Right lobe of liver (tissue), 6 donors: ENCODE data around the gene LCNL1. TPM values are rescaled to one million over a fixed set of nuclear protein-coding genes. Genes with fewer than 3 reads are reported as not detected.

Experiments
- ATAC-seq, 4 donors: fragments of 200-7000 bp; cut with Tn5 transposase; one replicate each; pipeline ENCODE4 v1.9.1; 2020; ENCODE audit warnings: mild to moderate bottlenecking in 4 of 4, moderate library complexity in 4 of 4
- DNase-seq, 3 donors: peaks; one replicate each; pipeline ENCODE4 v3.0.0-alpha.2; 2020
- H3K27ac ChIP-seq, 3 donors: fragments of 200-600 bp; one replicate each; pipeline ENCODE4 v1.8.0; 2022
- H3K27me3 ChIP-seq, 2 donors: fragments of 200-600 bp; one replicate each; pipeline ENCODE4 v1.8.0; 2022
- H3K36me3 ChIP-seq, 4 donors: fragments of 200-600 bp; sonication (generic) in 1 of 4; one replicate each; pipeline versions ENCODE4 v1.5.1 to v1.8.0; 2017 to 2022; ENCODE audit warnings: control low read depth in 1 of 4
- H3K4me1 ChIP-seq, 4 donors: fragments of 200-600 bp; sonication (generic) in 1 of 4; one replicate each; pipeline versions ENCODE4 v1.5.1 to v1.8.0; 2017 to 2022; ENCODE audit warnings: control low read depth in 1 of 4
- H3K4me3 ChIP-seq, 3 donors: fragments of 200-600 bp; one replicate each; pipeline ENCODE4 v1.8.0; 2022
- H3K9me3 ChIP-seq, 4 donors: fragments of 200-600 bp; sonication (generic) in 1 of 4; one replicate each; pipeline versions ENCODE4 v1.5.1 to v1.8.0; 2017 to 2022; ENCODE audit warnings: control low read depth in 1 of 4
- POLR2A ChIP-seq: fragments of 450-650 bp; IDR thresholded peaks from one replicate; pipeline ENCODE4 v1.6.1; 2017; ENCODE audit warnings: antibody characterized with exemption, mild to moderate bottlenecking
- whole genome bisulfite sequencing: methylation state at CpG from one replicate; pipeline ENCODE4 v1.1.6; 2018; ENCODE audit warnings: low coverage, low lambda C conversion rate; ENCODE audit not compliant: insufficient coverage; ENCODE audit errors: missing lambda C conversion rate; 5-methylcytosine and 5-hydroxymethylcytosine counted together
- intact Hi-C, 2 donors: fragments of 100-400 bp; cut with DNase I; formaldehyde crosslinking; loops; one replicate each; pipeline versions ENCODE4 v1.11.2 to v1.14.1; 2022
- long read RNA-seq: library from polyadenylated mRNA; unstranded; transcript quantifications from one replicate; pipeline ENCODE4 v2.0.0, GENCODE V29; 2019
- total RNA-seq, 6 experiments: library from RNA; depleted of rRNA in 2 of 6; stranded (reverse); fragments of >200 nt in 2 of 6; fragmentation: NEBNext Ultra II Directional in 3 of 6; extraction: Animal tissue kit (Norgen Biotek cat#: 25700) in 3 of 6; gene quantifications; one replicate each; pipeline versions ENCODE4 v1.1.0 to v1.2.4, GENCODE V29; 2016 to 2023
- TF ChIP-seq, protein P1 (sequence below), 4 donors: fragments of 200-600 bp in 3 of 4; fragments of 450-650 bp in 1 of 4; IDR thresholded peaks; one replicate each; pipeline versions ENCODE4 v1.5.1 to v1.8.0; 2016 to 2022; ENCODE audit warnings: antibody characterized with exemption in 4 of 4, mild to moderate bottlenecking in 2 of 4
- donor health status: DM: no; HTN: yes; CAD: no.
- donor health status: DM: no; HTN: no; CAD: no.
- donor health status: DM: no; HTN: no; CAD: no.
- donor health status: DM: no; HTN: yes; CAD: no.
- donor health status: DM: no; HTN: yes; CAD: no.

The LCNL1 gene
- not detected for total RNA-seq
- long read RNA-seq = 0 reads

- no CpG with 5 or more reads among the region's 18 CpGs for WGBS
- no peaks in the 10 kb centered on the region for H3K9me3 ChIP-seq
- H3K4me3 ChIP-seq = no peak within 1 kb of the TSS
- TF ChIP-seq, protein P1, sequence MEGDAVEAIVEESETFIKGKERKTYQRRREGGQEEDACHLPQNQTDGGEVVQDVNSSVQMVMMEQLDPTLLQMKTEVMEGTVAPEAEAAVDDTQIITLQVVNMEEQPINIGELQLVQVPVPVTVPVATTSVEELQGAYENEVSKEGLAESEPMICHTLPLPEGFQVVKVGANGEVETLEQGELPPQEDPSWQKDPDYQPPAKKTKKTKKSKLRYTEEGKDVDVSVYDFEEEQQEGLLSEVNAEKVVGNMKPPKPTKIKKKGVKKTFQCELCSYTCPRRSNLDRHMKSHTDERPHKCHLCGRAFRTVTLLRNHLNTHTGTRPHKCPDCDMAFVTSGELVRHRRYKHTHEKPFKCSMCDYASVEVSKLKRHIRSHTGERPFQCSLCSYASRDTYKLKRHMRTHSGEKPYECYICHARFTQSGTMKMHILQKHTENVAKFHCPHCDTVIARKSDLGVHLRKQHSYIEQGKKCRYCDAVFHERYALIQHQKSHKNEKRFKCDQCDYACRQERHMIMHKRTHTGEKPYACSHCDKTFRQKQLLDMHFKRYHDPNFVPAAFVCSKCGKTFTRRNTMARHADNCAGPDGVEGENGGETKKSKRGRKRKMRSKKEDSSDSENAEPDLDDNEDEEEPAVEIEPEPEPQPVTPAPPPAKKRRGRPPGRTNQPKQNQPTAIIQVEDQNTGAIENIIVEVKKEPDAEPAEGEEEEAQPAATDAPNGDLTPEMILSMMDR (IDR thresholded peaks at IDR 0.05) = no peak
- TF ChIP-seq POLR2A = no peak
- no peaks in the 10 kb centered on the region for H3K4me1 ChIP-seq
- no peak for DNase-seq
- intact Hi-C loops = no loop called here
- no peaks in the 10 kb centered on the region for H3K27me3 ChIP-seq
- no peak for ATAC-seq
- no peak within 1 kb of the TSS for H3K27ac ChIP-seq
- H3K36me3 ChIP-seq = no peaks in the 10 kb centered on the region
These were observed at the start of gene LCNL1 for GRCh38 chr9:136982232-136983051. TSS of gene LCNL1 (plus strand) at chr9:136982993. CDS start at chr9:136983587, 594 bp downstream.

- no peak for DNase-seq
- H3K27ac ChIP-seq = no peak overlapping the region
- TF ChIP-seq, protein P1 (IDR thresholded peaks at IDR 0.05) = no peak
- no peak for TF ChIP-seq POLR2A
- no peak for ATAC-seq
- H3K36me3 ChIP-seq = no peaks in the 10 kb centered on the region
- no peaks in the 10 kb centered on the region for H3K27me3 ChIP-seq
- H3K4me3 ChIP-seq = no peak overlapping the region
- intact Hi-C loops = loop anchor here in 1 of 2 donors (10.0 kb wide), 1 partner anchor 49 kb away; the partner anchor contains the start of gene TRAF2
- WGBS = 39% methylated on average over 3 of the region's 3 CpGs
- no peaks in the 10 kb centered on the region for H3K9me3 ChIP-seq
- H3K4me1 ChIP-seq = peaks cover 0 to 25% (median 9%) of the 10 kb centered on the region in 4 donors
These were observed 48.5 kb upstream of the LCNL1 start for GRCh38 chr9:136934277-136934676.

DNA sequence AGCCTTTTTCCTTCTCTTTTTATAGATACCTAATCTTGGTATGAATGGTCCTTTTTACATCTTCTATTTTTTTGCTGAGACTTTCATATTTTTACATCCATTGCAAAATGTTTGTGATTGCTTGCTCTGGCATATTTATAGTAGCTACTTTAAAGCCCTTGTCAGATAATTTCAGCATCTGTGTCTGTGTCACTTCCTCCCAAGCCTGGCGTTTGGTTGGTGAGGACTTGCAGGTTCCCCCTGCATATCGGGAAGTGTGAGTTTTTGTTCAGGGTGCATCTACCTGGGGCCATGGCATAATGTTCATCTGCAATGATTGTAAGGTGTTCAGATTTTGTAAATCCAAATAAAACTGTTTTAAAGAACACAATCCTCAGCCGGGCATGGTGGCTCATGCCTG lies 47.1 kb upstream of the LCNL1 start:
- peaks cover 0 to 36% (median 14%) of the 10 kb centered on the region in 4 donors for H3K4me1 ChIP-seq
- no peak overlapping the region for H3K4me3 ChIP-seq
- TF ChIP-seq POLR2A = no peak
- TF ChIP-seq, protein P1 (IDR thresholded peaks at IDR 0.05) = no peak
- H3K27me3 ChIP-seq = no peaks in the 10 kb centered on the region
- no peak for ATAC-seq
- H3K9me3 ChIP-seq = no peaks in the 10 kb centered on the region
- WGBS = 56% methylated on average over 2 of the region's 3 CpGs
- no peak overlapping the region for H3K27ac ChIP-seq
- intact Hi-C loops = loop anchor here in 1 of 2 donors (10.0 kb wide), 1 partner anchor 51 kb away; the partner anchor contains the start of gene TRAF2
- no peak for DNase-seq
- peaks cover 0 to 4% (median 3%) of the 10 kb centered on the region in 4 donors for H3K36me3 ChIP-seq

DNA sequence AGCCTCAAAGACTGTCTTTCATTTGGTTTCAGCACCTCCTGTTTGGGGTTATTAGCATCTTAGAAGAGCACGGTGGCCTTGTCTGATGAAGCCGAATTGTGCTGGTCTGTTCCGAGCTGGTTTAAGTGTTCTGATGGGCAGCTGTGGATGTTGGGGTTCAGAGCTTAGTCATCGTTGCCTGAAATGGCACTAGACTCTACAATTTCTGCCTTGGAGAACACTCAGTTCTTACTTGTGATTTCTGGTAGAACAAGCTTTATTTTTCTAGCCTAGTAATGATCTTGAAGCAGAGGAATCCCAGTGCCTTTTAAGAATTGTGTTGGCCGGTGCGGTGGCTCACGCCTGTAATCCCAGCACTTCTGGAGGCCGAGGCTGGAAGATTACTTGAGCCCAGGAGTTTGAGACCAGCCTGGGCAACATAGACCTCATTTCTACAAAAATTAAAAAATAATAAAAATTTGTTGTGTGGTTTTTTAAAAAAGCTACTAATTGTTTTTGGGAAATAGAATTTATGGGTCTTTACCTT lies 46.1 kb upstream of the LCNL1 start:
- 90% methylated on average over 6 of the region's 8 CpGs for WGBS
- peak overlapping the region in 1 of 3 donors; percentile 98 for H3K27ac ChIP-seq

More for the DNA sequence above, 46.1 kb upstream of the LCNL1 start:
- Histone ChIP-seq H3K4me1 (peaks cover 0 to 43% (median 18%) of the 10 kb centered on the region in 4 donors), H3K9me3 (no peaks in the 10 kb centered on the region), H3K27me3 (no peaks in the 10 kb centered on the region), H3K4me3 (no peak overlapping the region), H3K36me3 (peaks cover 0 to 15% (median 12%) of the 10 kb centered on the region in 4 donors)
- TF ChIP-seq, protein P1 (IDR thresholded peaks at IDR 0.05) = no peak
- TF ChIP-seq POLR2A = no peak
- intact Hi-C loops = loop anchor here in 1 of 2 donors (10.0 kb wide), 1 partner anchor 52 kb away; the partner anchor contains the start of gene TRAF2
- no peak for DNase-seq
- no peak for ATAC-seq
